Stimulated activated CD8-positive, alpha-beta memory T cell treated with anti-CD3 and anti-CD28 coated beads, Interleukin-12 subunit alpha, Interleukin-12 subunit beta, amount 100 ng/mL, for 24 hours (primary cell): ENCODE results near the gene SMTN.
"Not testable (repeated sequence)": the region's sequence is repeated elsewhere in the genome, so short reads cannot be mapped to it uniquely, and the experiment has no call there.

Experiments used
- DNase-seq: peaks from one replicate; pipeline ENCODE4 v3.0.0-alpha.2; 2020; ENCODE audit errors: extremely low read depth

SMTN gene

GRCh38 chr22:31090217-31091085 lies 9.3 kb downstream of the SMTN start:
- no peak for DNase-seq

DNA sequence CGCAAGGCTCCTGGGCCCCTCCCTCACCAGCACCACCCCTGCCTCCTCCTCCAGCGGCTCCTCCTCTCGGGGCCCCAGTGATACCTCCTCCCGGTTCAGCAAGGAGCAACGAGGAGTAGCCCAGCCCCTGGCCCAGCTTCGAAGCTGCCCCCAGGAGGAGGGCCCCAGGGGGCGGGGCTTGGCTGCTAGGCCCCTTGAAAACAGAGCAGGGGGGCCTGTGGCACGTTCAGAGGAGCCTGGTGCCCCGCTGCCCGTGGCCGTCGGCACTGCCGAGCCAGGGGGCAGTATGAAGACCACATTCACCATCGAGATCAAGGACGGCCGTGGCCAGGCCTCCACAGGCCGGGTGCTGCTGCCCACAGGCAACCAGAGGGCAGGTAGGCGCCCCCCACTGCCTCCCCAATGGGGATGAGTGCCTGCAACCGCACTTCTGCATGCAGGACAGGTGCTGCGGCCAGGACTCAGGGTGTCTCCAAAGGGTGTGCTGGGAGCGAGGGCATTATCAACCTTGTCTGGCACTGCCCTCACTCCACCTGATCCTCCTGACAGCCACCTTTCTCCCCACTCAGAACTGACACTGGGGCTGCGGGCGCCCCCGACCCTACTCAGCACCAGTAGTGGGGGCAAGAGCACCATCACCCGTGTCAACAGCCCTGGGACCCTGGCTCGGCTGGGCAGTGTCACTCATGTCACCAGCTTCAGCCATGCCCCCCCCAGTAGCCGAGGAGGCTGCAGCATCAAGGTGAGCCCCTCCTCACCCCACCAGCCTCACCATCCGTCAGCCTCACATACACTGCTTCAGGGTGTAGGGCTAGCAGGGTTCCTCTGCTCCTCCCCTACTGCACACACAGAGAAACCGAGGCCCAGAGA lies 10.2 kb downstream of the SMTN start:
- DNase-seq: no peak

DNA sequence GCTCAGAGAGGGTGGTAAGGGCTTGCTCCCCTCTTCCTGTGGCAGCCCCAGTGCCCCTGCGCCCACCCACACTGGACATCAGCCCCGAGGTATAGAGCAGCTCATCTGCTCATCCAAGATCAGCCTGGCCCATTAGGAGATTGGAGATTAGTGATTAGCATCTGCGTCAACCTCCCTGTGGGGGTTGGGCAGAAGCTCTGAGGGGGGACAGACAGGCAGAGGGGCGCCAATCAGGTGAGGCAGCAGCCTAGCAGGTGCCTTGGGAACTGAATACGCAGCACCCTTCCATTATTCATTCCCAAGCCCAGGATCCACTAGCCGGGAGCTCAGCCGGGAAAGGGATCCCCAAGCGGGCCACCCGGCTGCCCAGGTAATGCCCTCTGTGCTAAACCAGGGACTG lies 11.0 kb downstream of the SMTN start:
- no peak for DNase-seq

DNA sequence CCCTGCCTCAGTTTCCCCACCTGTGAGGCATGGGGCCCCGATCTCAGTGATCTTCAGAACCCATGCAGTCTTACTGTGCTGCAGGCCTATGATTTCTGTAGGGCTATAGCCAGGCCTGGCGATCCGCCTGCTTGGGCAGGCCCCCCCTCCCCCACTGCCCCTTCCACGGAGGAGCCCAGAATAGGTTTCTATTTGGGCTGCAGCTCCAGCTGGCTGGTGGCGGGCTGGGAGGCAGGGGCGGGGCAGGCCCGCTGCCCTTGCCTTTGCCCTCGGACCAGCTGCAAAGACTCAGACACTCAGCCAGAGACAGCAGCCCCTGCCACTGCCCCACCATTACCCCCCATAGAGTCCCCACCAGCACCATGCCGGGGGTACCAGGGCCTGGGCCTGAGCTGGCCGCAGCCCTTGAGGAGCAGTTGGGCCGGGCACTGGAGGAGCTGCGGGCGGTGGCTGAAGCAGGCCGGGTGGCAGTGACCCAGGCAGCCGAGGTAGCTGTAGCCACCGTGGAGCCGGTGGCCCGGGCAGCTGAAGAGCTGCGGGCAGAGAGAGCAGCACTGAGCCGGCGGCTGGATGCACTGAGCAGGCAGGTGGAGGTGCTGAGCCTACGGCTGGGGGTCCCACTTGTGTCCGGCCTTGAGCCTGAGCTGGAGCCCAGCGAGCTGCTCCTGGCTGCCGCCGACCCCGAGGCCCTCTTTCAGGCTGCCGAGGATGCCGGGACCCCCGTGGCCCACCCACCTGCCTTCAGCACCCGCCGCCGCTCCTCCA lies 12.2 kb downstream of the SMTN start:
- no peak for DNase-seq

GRCh38 chr22:31094021-31094551 lies 13.0 kb downstream of the SMTN start:
- DNase-seq: no peak

- DNase-seq: no peak
Measured at GRCh38 chr22:31094741-31095140, 13.6 kb downstream of the SMTN start.

- no peak for DNase-seq
Measured at GRCh38 chr22:31095637-31096249, 14.6 kb downstream of the SMTN start.

DNA sequence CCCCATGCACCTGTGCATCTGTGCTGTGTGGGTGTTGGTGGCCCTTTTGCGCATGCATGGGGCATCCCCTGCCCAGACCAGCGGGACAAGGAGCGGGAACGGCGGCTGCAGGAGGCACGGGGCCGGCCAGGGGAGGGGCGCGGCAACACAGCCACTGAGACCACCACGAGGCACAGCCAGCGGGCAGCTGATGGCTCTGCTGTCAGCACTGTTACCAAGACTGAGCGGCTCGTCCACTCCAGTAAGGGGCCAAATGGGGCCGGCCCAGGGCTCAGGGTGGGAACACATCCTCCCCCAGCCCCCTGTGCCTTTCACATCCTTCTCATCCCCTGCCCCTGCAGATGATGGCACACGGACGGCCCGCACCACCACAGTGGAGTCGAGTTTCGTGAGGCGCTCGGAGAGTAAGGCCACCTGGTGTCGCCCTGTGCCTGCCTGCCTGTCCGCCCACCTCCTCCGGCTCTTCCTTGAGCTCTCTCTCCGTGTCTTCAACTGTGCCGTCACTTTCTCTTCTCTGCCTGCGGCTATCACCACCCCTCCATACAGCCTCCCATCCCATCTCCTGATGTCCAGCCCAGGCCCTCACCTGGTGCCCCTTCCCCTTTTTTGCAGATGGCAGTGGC lies 15.7 kb downstream of the SMTN start:
- DNase-seq: no peak

GRCh38 chr22:31097539-31097938 lies 16.4 kb downstream of the SMTN start:
- not testable (repeated sequence) for DNase-seq

- DNase-seq: no peak
Measured at GRCh38 chr22:31097941-31098631, 17.0 kb downstream of the SMTN start.

DNA sequence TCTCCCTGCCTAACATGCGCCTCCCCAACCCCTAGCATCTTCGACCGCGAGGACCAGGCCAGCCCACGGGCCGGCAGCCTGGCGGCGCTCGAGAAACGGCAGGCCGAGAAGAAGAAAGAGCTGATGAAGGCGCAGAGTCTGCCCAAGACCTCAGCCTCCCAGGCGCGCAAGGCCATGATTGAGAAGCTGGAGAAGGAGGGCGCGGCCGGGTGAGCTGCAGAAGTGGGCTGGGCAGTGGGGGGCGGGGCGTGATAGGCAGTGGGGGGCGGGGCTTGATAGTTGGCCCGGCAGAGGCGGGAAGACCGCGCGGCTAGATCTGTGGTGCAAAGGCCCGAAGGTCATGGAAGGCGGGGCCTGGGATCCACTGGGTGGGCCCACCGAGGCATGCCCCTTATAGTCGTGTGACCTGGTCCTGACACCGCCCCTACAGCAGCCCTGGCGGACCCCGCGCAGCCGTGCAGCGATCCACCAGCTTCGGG lies 17.6 kb downstream of the SMTN start:
- no peak for DNase-seq

DNA sequence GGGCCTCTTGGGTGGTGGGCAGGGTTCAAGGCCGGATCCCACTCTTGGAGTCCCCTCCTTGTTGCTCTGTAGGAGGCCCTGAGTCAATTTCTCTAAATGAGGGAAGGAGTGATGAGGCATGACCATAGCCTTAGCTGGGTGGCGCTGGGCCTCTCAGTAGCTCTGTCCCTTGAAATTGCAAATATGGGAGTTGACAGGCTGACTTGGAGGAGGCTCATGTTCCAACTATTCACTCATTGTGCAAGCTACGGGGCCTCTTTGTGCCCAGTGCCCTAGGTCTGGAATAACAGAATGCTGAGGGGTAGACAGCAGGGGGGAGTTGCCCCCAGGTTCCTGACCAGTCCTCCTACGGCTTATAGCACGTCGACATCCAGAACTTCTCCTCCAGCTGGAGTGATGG lies 18.3 kb downstream of the SMTN start:
- no peak for DNase-seq

- no peak for DNase-seq
Measured at GRCh38 chr22:31099841-31100761, 19.0 kb downstream of the SMTN start.

- no peak for DNase-seq
Measured at GRCh38 chr22:31100762-31101525, 19.8 kb downstream of the SMTN start.

- no peak for DNase-seq
Measured at GRCh38 chr22:31102441-31103081, 21.4 kb downstream of the SMTN start.

DNA sequence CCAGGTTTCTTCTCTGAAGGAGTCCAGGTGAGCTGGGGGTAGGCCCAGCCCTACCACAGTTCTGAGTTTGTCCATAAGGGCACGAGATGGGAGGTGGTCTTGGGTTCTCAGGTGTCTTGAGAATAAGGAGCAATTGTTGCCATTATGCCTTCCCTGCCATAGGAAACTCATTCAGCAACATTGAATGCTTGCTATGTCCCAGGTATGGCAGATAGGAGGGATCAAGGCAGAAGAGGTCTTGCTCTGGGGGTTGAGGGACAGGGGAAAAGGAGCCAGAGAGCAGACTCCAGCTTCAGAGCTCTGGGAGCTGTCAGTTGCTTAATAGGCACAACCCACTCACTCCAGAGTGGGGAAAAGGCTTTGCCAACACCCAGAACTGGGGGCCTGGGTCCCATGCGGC lies 22.0 kb downstream of the SMTN start:
- DNase-seq: no peak

GRCh38 chr22:31103899-31104694 lies 23.0 kb downstream of the SMTN start:
- DNase-seq: no peak
